A673 (cell line): Measurements from ENCODE around the gene TMEM74B. TPM values are rescaled to one million over a fixed set of nuclear protein-coding genes. Genes with fewer than 3 reads are reported as not detected.

Experiments
- BruUV-seq: library from RNA; stranded (reverse); fragments of 400-500 nt; replicated peaks from 2 replicates; lab custom pipeline; 2021; lab: Mats Ljungman, UMichigan
- CTCF ChIA-PET: fragments of 300-600 bp; sonication (Branson Sonifier 250); formaldehyde crosslinking; loops from one replicate; lab custom pipeline; 2022; ENCODE audit warnings: antibody characterized with exemption; lab: Charles Lee
- POLR2A ChIA-PET: fragments of 300-600 bp; sonication (Branson Sonifier 250); formaldehyde crosslinking; loops from one replicate; lab custom pipeline; 2022; ENCODE audit warnings: antibody characterized with exemption; ENCODE audit not compliant: low non-redundant PET; lab: Charles Lee
- DNase-seq: peaks from one replicate; pipeline ENCODE4 v3.0.0-alpha.2; 2015; ENCODE audit warnings: low spot score
- H3K27ac ChIP-seq: fragments of 200-600 bp; sonication (generic); 2 replicates; pipeline ENCODE4 v1.5.1; 2016; ENCODE audit warnings: mixed run types, low read depth, mild to moderate bottlenecking, mixed read lengths, antibody characterized with exemption, low read length; ENCODE audit not compliant: poor library complexity, severe bottlenecking
- H3K27me3 ChIP-seq: fragments of 200-600 bp; sonication (generic); replicated peaks from 2 replicates; pipeline ENCODE4 v1.6.1; 2017; ENCODE audit warnings: mixed run types, low read depth, mild to moderate bottlenecking, mixed read lengths, antibody characterized with exemption, low read length; ENCODE audit not compliant: insufficient read depth, poor library complexity
- H3K36me3 ChIP-seq: fragments of 200-600 bp; sonication (generic); 2 replicates; pipeline ENCODE4 v1.6.1; 2016; ENCODE audit warnings: mixed run types, mild to moderate bottlenecking, mixed read lengths, antibody characterized with exemption, low read length; ENCODE audit not compliant: insufficient read depth, poor library complexity, severe bottlenecking
- H3K4me1 ChIP-seq: fragments of 200-600 bp; sonication (generic); 2 replicates; pipeline ENCODE4 v1.6.1; 2017; ENCODE audit warnings: mixed run types, mild to moderate bottlenecking, mixed read lengths, antibody characterized with exemption, low read length; ENCODE audit not compliant: insufficient read depth, poor library complexity, severe bottlenecking
- H3K4me3 ChIP-seq: fragments of 200-600 bp; sonication (generic); 2 replicates; pipeline ENCODE4 v1.5.1; 2016; ENCODE audit warnings: low read depth, mixed run types, mild to moderate bottlenecking, mixed read lengths, low read length; ENCODE audit not compliant: poor library complexity, severe bottlenecking
- H3K9me3 ChIP-seq: fragments of 200-600 bp; sonication (generic); 2 replicates; pipeline ENCODE4 v1.6.1; 2016; ENCODE audit warnings: mixed run types, low read depth, mild to moderate bottlenecking, mixed read lengths, antibody characterized with exemption, low read length; ENCODE audit not compliant: poor library complexity, severe bottlenecking
- EZH2 ChIP-seq: fragments of 200-600 bp; sonication (generic); IDR thresholded peaks from 2 replicates; pipeline ENCODE4 v1.6.1; 2017; ENCODE audit warnings: borderline replicate concordance, low read depth, mild to moderate bottlenecking, mixed read lengths, antibody characterized with exemption, low read length; ENCODE audit not compliant: poor library complexity, severe bottlenecking
- intact Hi-C: fragments of 100-400 bp; cut with micrococcal nuclease; formaldehyde crosslinking; loops from one replicate; pipeline ENCODE4 v1.10.0; 2022; ENCODE audit not compliant: unreplicated experiment
- total RNA-seq: library from RNA; stranded (reverse); gene quantifications from 2 replicates; pipeline ENCODE4 v1.2.3, GENCODE V29; 2021
- TF ChIP-seq, protein P1 (sequence below): fragments of 300-800, 200-600 bp; sonication (generic); conservative IDR thresholded peaks from 2 replicates; pipeline ENCODE4 v1.5.1; 2017; ENCODE audit warnings: low read depth, mild to moderate bottlenecking, antibody characterized with exemption, low read length, moderate library complexity, mixed read lengths

TMEM74B gene
- total RNA-seq, 1 experiment from 2014 or later: not detected

GRCh38 chr20:1183153-1183552 lies 1.6 kb downstream of the TMEM74B start:
- intact Hi-C loops: no loop called here
- H3K27ac ChIP-seq: no peak overlapping the region
- H3K4me1 ChIP-seq: no peaks in the 10 kb centered on the region
- no peaks in the 10 kb centered on the region for H3K36me3 ChIP-seq
- ChIA-PET CTCF (no interaction called here), POLR2A (no interaction called here)
- no peak for DNase-seq
- no peak for TF ChIP-seq EZH2
- TF ChIP-seq, protein P1, sequence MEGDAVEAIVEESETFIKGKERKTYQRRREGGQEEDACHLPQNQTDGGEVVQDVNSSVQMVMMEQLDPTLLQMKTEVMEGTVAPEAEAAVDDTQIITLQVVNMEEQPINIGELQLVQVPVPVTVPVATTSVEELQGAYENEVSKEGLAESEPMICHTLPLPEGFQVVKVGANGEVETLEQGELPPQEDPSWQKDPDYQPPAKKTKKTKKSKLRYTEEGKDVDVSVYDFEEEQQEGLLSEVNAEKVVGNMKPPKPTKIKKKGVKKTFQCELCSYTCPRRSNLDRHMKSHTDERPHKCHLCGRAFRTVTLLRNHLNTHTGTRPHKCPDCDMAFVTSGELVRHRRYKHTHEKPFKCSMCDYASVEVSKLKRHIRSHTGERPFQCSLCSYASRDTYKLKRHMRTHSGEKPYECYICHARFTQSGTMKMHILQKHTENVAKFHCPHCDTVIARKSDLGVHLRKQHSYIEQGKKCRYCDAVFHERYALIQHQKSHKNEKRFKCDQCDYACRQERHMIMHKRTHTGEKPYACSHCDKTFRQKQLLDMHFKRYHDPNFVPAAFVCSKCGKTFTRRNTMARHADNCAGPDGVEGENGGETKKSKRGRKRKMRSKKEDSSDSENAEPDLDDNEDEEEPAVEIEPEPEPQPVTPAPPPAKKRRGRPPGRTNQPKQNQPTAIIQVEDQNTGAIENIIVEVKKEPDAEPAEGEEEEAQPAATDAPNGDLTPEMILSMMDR: no peak
- BruUV-seq: no TSS peak
- H3K27me3 ChIP-seq: peaks cover 26% of the 10 kb centered on the region
- H3K4me3 ChIP-seq: no peak overlapping the region
- H3K9me3 ChIP-seq: no peaks in the 10 kb centered on the region

DNA sequence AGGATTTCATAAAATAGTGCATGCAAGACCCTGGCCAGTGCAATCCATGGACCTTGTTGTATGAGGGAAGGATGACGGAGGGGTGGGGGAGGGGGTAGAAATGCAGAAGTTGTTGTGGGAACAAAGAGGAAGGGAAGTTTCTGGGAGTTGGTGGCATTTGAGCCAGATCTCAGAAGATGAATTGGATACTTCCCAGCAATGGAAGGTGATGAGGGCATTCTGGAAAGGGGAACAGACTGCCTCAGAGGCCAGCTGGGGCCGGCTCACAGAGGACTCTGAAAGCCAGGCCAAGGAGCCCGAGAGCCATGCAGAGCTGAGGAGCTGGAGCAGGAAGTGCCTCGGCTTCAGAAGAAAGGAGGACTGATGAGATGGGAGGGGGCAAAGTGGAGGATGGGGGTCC lies 2.7 kb downstream of the TMEM74B start:
- intact Hi-C loops: no loop called here
- Histone ChIP-seq H3K27me3 (peaks cover 26% of the 10 kb centered on the region), H3K27ac (no peak overlapping the region), H3K4me3 (no peak overlapping the region), H3K36me3 (no peaks in the 10 kb centered on the region), H3K9me3 (no peaks in the 10 kb centered on the region), H3K4me1 (no peaks in the 10 kb centered on the region)
- BruUV-seq: no TSS peak
- DNase-seq: no peak
- ChIA-PET POLR2A (no interaction called here), CTCF (no interaction called here)
- TF ChIP-seq, protein P1: no peak
- TF ChIP-seq EZH2: no peak

GRCh38 chr20:1180949-1181348 lies 3.8 kb downstream of the TMEM74B start:
- no peaks in the 10 kb centered on the region for H3K36me3 ChIP-seq
- no peak for DNase-seq
- intact Hi-C loops: no loop called here
- ChIA-PET POLR2A (no interaction called here), CTCF (no interaction called here)
- no TSS peak for BruUV-seq
- H3K27me3 ChIP-seq: peaks cover 26% of the 10 kb centered on the region
- H3K4me3 ChIP-seq: no peak overlapping the region
- no peaks in the 10 kb centered on the region for H3K9me3 ChIP-seq
- no peaks in the 10 kb centered on the region for H3K4me1 ChIP-seq
- no peak overlapping the region for H3K27ac ChIP-seq
- no peak for TF ChIP-seq EZH2
- TF ChIP-seq, protein P1: no peak
